Neural cell (in vitro differentiated cells): ENCODE results near the gene GRID1. TPM values are rescaled to one million over a fixed set of nuclear protein-coding genes. Genes with fewer than 3 reads are reported as not detected.

Source experiments
- H2AFZ ChIP-seq: fragments of 200-600, 300-800 bp; sonication (generic), shearing (Covaris generic); 2 replicates; pipeline ENCODE4 v1.6.0; 2014; ENCODE audit warnings: low read depth, mild to moderate bottlenecking, antibody characterized with exemption, low read length, moderate library complexity
- H3F3A ChIP-seq: fragments of 200-600 bp; shearing (Covaris generic); 2 replicates; pipeline ENCODE4 v1.6.1; 2016; ENCODE audit warnings: mild to moderate bottlenecking, moderate library complexity, mixed read lengths, antibody characterized with exemption, low read length; ENCODE audit not compliant: insufficient read depth, poor library complexity, severe bottlenecking
- H3K27ac ChIP-seq: fragments of 200-600, 300-800 bp; sonication (generic), shearing (Covaris generic); 2 replicates; pipeline ENCODE4 v1.5.1; 2014; ENCODE audit warnings: mild to moderate bottlenecking, low read length, moderate library complexity
- H3K27me3 ChIP-seq: fragments of 300-800, 200-600 bp; sonication (generic), shearing (Covaris generic); 2 replicates; pipeline ENCODE4 v1.6.0; 2014; ENCODE audit warnings: mild to moderate bottlenecking, low read depth, low read length, moderate library complexity; ENCODE audit not compliant: insufficient read depth
- H3K36me3 ChIP-seq: fragments of 300-800, 200-600 bp; sonication (generic), shearing (Covaris generic); 2 replicates; pipeline ENCODE4 v1.5.1; 2014; ENCODE audit warnings: mild to moderate bottlenecking, antibody characterized with exemption, low read length, moderate library complexity; ENCODE audit not compliant: insufficient read depth
- H3K4me2 ChIP-seq: fragments of 300-800, 200-600 bp; sonication (generic), shearing (Covaris generic); 2 replicates; pipeline ENCODE4 v1.6.0; 2014; ENCODE audit warnings: mild to moderate bottlenecking, low read length
- H3K4me3 ChIP-seq: fragments of 300-800, 200-600 bp; sonication (generic), shearing (Covaris generic); 2 replicates; pipeline ENCODE4 v1.5.1; 2014; ENCODE audit warnings: mild to moderate bottlenecking, low read length, moderate library complexity
- H3K79me2 ChIP-seq: fragments of 200-600 bp; shearing (Covaris generic); replicated peaks from 2 replicates; pipeline ENCODE4 v1.6.0; 2014; ENCODE audit warnings: mild to moderate bottlenecking, low read length, moderate library complexity; ENCODE audit not compliant: insufficient read depth
- H3K9ac ChIP-seq: fragments of 300-800, 200-600 bp; sonication (generic), shearing (Covaris generic); 2 replicates; pipeline ENCODE4 v1.6.1; 2016; ENCODE audit warnings: mild to moderate bottlenecking, low read length, mixed read lengths
- H3K9me2 ChIP-seq: fragments of 200-600 bp; shearing (Covaris generic); 2 replicates; pipeline ENCODE4 v1.6.1; 2016; ENCODE audit warnings: mild to moderate bottlenecking, low read length, mixed read lengths; ENCODE audit not compliant: insufficient read depth
- H3K9me3 ChIP-seq: fragments of 200-600, 300-800 bp; sonication (generic), shearing (Covaris generic); 2 replicates; pipeline ENCODE4 v1.6.1; 2016; ENCODE audit warnings: mild to moderate bottlenecking, mixed run types, low read length, moderate library complexity, mixed read lengths
- H4K20me1 ChIP-seq: fragments of 200-600 bp; shearing (Covaris generic); 2 replicates; pipeline ENCODE4 v1.6.1; 2016; ENCODE audit warnings: mild to moderate bottlenecking, mixed run types; ENCODE audit not compliant: insufficient read depth
- CTCF ChIP-seq: fragments of 450-650 bp; IDR thresholded peaks from 2 replicates; pipeline ENCODE4 v1.5.1; 2014; ENCODE audit warnings: antibody characterized with exemption, mild to moderate bottlenecking, moderate library complexity; ENCODE audit not compliant: poor library complexity, severe bottlenecking
- EP300 ChIP-seq: fragments of 450-650 bp; conservative IDR thresholded peaks from 2 replicates; pipeline ENCODE4 v1.6.1; 2014; ENCODE audit warnings: antibody characterized with exemption, mild to moderate bottlenecking, moderate library complexity; ENCODE audit not compliant: poor library complexity, severe bottlenecking
- EZH2 ChIP-seq: fragments of 200-600, 300-800 bp; shearing (Covaris generic), sonication (generic); IDR thresholded peaks from 2 replicates; pipeline ENCODE4 v1.6.1; 2014; ENCODE audit warnings: antibody characterized with exemption, low read length, borderline replicate concordance, mild to moderate bottlenecking; ENCODE audit not compliant: insufficient read depth, poor library complexity, severe bottlenecking
- MXI1 ChIP-seq: fragments of 450-650 bp; conservative IDR thresholded peaks from 2 replicates; pipeline ENCODE4 v1.6.1; 2014; ENCODE audit warnings: antibody characterized with exemption, mild to moderate bottlenecking; ENCODE audit not compliant: poor library complexity, severe bottlenecking
- POLR2AphosphoS5 ChIP-seq: IDR thresholded peaks from 2 replicates; pipeline ENCODE4 v1.6.1; 2012
- RAD21 ChIP-seq: fragments of 450-650 bp; conservative IDR thresholded peaks from 2 replicates; pipeline ENCODE4 v1.6.1; 2014; ENCODE audit warnings: antibody characterized with exemption, mild to moderate bottlenecking, moderate library complexity
- REST ChIP-seq: IDR thresholded peaks from 2 replicates; pipeline ENCODE4 v1.6.1; 2012; ENCODE audit warnings: borderline replicate concordance
- SMC3 ChIP-seq: fragments of 450-650 bp; conservative IDR thresholded peaks from 2 replicates; pipeline ENCODE4 v1.6.1; 2014; ENCODE audit warnings: antibody characterized with exemption, mild to moderate bottlenecking, moderate library complexity; ENCODE audit not compliant: poor library complexity
- TAF1 ChIP-seq: IDR thresholded peaks from 2 replicates; pipeline ENCODE4 v1.6.1; 2012; ENCODE audit warnings: low read depth
- polyA plus RNA-seq: library from polyadenylated mRNA; depleted of rRNA; stranded (reverse); fragments of >200 nt; gene quantifications from 2 replicates; pipeline ENCODE4 v1.2.3, GENCODE V29; 2014

The GRID1 gene
- polyA plus RNA-seq, 1 donor from 2014 or later = 7.3 TPM

GRCh38 chr10:86340176-86340990 lies 26.2 kb downstream of the GRID1 start:
- Histone ChIP-seq H2AFZ (no peak overlapping the region), H3K9ac (no peak overlapping the region), H3K4me3 (no peak overlapping the region), H3F3A (no peaks in the 10 kb centered on the region), H3K27ac (no peak overlapping the region), H3K79me2 (no peaks in the 10 kb centered on the region), H3K9me3 (no peaks in the 10 kb centered on the region), H3K27me3 (no peaks in the 10 kb centered on the region), H3K36me3 (no peaks in the 10 kb centered on the region), H3K9me2 (no peaks in the 10 kb centered on the region), H4K20me1 (no peaks in the 10 kb centered on the region), H3K4me2 (no peak overlapping the region)
- TF ChIP-seq MXI1 (no peak), EP300 (no peak), TAF1 (no peak), RAD21 (no peak)

DNA sequence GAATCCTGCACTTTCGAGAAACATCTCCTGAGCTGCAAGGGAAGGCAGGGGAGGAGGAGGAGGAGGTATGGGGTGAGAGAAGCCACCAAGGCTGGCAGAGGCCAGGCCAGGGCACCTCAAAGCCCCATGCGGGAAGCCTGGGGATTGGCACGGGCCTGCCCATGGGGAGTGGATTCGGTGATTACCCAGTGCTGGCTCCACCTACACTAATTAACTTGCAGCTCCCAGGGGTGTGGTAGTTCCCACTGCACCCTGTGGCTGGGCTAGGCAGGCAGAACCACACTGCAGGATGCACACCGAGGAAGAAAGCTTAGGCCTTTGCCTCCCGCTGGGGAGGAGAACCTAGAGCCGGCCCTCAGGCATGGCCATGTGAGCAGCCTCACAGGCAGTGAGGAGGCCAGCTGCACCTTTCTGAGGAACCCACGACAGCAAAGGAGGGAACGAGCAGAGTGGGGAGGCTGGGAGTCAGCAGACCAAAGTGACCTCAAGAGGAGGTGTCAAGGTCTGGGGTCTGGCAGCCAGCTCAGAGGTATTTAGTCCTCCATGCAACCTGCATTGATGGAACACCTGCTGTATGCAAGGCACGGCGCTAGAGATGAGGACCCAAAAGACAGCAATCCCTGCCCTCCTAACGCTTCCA lies 27.2 kb downstream of the GRID1 start:
- Histone ChIP-seq H3K27me3 (no peaks in the 10 kb centered on the region), H3K4me3 (no peak overlapping the region), H3K9me2 (no peaks in the 10 kb centered on the region), H3K36me3 (no peaks in the 10 kb centered on the region), H3K9ac (no peak overlapping the region), H4K20me1 (no peaks in the 10 kb centered on the region), H3K79me2 (no peaks in the 10 kb centered on the region), H3F3A (no peaks in the 10 kb centered on the region), H3K4me2 (no peak overlapping the region), H3K9me3 (no peaks in the 10 kb centered on the region), H3K27ac (no peak overlapping the region), H2AFZ (no peak overlapping the region)
- TF ChIP-seq POLR2AphosphoS5 (no peak), CTCF (no peak)

DNA sequence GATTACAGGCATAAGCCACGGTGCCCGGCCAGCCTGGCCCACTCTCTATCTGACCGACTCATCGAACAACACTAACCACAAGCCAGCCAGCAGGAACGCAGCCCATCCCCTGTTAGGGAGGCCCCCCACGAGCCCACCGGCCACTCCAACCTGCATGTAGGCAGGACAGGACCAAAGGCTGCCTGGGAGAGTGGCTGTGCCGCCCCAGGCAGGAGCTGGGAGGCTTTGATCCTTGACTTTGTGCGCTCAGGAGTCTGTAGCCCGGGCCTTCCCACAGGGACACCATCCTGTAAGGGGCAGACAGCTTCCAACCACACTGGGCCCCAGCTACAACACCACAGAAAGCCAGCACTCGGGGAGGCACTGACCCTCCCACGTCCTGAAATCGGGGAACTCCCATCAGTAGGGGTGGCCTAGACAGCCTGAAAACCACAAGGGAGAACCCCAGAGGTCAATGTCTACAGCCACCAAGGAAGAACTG lies 29.4 kb downstream of the GRID1 start:
- no peak overlapping the region for H3K4me3 ChIP-seq
- H3K4me2 ChIP-seq = no peak overlapping the region
- no peak overlapping the region for H3K27ac ChIP-seq
- H3K9ac ChIP-seq = no peak overlapping the region
- H3K9me2 ChIP-seq = no peaks in the 10 kb centered on the region
- H3K9me3 ChIP-seq = no peaks in the 10 kb centered on the region
- no peak overlapping the region for H2AFZ ChIP-seq
- no peaks in the 10 kb centered on the region for H3K79me2 ChIP-seq
- H4K20me1 ChIP-seq = no peaks in the 10 kb centered on the region
- H3F3A ChIP-seq = no peaks in the 10 kb centered on the region
- H3K36me3 ChIP-seq = no peaks in the 10 kb centered on the region
- TF ChIP-seq POLR2AphosphoS5 = no peak
- no peak for TF ChIP-seq REST
- TF ChIP-seq TAF1 = no peak
- no peak for TF ChIP-seq RAD21
- no peak for TF ChIP-seq SMC3
- TF ChIP-seq CTCF = no peak
- no peak for TF ChIP-seq EP300
- no peak for TF ChIP-seq MXI1
- no peak for TF ChIP-seq EZH2
- no peaks in the 10 kb centered on the region for H3K27me3 ChIP-seq
